NOMO-1 treated with dmso at 0.1 percent for 144 hours (cell line): ENCODE data around the gene SRRM1.
A peak's percentile ranks its signal among the peaks of the same experiment; 100 is the strongest.

Source experiments
- DNase-seq: peaks from one replicate; lab custom pipeline; 2025; ENCODE audit not compliant: unreplicated experiment; lab: John Stamatoyannopoulos, UW

The SRRM1 gene, protein sequence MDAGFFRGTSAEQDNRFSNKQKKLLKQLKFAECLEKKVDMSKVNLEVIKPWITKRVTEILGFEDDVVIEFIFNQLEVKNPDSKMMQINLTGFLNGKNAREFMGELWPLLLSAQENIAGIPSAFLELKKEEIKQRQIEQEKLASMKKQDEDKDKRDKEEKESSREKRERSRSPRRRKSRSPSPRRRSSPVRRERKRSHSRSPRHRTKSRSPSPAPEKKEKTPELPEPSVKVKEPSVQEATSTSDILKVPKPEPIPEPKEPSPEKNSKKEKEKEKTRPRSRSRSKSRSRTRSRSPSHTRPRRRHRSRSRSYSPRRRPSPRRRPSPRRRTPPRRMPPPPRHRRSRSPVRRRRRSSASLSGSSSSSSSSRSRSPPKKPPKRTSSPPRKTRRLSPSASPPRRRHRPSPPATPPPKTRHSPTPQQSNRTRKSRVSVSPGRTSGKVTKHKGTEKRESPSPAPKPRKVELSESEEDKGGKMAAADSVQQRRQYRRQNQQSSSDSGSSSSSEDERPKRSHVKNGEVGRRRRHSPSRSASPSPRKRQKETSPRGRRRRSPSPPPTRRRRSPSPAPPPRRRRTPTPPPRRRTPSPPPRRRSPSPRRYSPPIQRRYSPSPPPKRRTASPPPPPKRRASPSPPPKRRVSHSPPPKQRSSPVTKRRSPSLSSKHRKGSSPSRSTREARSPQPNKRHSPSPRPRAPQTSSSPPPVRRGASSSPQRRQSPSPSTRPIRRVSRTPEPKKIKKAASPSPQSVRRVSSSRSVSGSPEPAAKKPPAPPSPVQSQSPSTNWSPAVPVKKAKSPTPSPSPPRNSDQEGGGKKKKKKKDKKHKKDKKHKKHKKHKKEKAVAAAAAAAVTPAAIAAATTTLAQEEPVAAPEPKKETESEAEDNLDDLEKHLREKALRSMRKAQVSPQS

DNA sequence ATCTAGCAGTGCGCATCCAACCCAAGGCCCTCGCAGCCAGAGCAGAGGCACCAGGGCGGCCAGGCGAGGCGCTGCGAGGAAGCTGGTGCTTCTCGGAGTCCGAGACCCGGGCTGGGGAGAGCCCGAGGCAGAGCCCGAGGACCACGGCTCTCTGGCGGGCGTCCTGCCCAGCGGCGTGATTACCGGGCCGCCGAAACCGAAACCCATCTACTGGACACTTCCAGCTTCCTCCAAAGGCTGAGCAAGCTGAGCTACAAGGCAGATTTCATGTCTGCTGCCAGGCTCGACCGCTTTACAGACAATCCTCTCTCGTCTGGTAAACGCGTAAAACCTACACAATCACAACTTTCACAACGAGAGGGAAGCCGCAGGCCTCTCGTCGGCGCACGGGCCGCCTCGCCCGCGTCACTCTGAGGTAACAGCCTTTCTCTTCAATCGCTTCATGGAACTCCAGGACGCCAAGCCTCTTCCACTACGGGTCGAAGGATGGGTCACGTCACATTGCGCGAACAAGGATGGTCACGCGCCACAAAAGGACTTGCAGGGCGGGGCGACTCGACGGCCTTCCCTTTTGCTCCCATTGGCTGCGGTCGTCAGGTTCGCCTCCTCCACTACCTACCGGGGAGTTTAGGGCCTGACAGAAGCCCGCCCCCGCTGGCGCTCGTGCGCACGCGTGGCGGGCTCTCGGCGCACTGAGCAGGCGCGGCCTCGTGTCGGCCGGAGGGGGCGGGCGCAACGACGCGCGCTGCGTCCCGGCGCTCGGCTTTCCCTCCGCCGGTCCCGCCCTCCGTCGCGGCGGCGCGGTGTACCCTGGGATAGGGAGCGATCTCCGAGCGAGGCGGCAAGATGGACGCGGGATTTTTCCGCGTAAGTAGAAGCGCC is at the start of gene SRRM1:
Gene SRRM1 (plus strand): TSS at position 822 of the 882 bp plus-strand sequence. CDS start 25 bp downstream, at position 847.
- peak; percentile 98 for DNase-seq

GRCh38 chr1:24594328-24594598 is 48.8 kb upstream of the SRRM1 start:
- no peak for DNase-seq

- DNase-seq: no peak
These were observed 46.7 kb upstream of the SRRM1 start for GRCh38 chr1:24596401-24596880.

GRCh38 chr1:24599265-24599664 is 43.8 kb upstream of the SRRM1 start:
- no peak for DNase-seq

DNA sequence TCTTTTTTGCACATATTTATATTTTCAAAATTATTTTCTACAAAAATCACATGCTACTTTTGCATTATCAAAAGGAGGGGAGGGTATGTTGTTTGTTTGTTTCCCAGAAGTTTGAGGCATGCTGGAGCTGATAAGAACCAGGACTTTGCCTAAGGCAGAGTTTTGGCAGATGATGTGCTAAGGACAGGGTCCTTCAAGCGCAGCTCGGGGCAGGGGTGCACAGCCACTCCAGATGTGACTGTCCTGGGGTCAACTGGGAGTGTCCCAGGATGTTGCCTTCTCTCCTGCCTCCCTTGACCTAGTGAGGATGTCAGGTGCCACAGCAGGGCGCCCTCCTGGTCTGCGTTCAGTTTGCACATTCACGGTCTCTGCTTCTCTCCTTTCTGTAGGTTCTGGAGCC is 42.6 kb upstream of the SRRM1 start:
- DNase-seq: no peak

- DNase-seq: no peak
These were observed 37.4 kb upstream of the SRRM1 start for GRCh38 chr1:24605534-24606295.

DNA sequence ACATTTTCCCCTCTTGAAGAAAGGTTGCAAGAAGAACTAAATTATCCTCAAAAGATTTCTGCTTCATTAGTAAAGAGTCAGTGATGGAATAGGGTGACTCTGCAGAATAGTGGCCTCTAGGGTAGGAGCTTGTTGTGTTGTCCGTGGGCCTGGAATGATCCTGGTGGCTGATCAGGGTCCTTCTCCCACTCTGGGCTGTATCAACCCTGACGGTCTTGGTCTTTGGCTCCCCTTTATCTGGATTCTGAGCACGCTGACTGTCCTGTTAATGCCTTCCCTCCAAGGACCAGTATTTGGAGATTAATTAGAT is 36.9 kb upstream of the SRRM1 start:
- no peak for DNase-seq

DNA sequence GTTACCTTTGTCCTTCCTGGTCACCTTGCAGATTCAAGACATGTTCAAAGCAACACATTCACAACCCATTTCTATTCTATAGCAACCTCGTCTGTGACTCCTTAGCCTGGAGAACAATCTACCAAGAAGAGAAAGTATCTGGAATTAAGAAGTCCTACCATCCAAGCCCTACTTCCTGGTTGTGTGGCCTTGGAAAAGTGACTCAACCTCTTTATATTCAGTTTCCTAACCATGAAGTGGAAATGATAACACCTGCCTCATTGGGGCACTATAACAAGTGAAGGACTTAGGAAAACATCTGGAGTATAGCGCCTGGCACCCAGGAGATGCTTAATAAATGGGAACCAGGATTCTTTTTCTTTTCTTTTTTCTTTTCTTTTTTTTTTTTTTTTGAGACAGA is 36.5 kb upstream of the SRRM1 start:
- no peak for DNase-seq

- DNase-seq: no peak
These were observed 33.1 kb upstream of the SRRM1 start for GRCh38 chr1:24609949-24610517.

- DNase-seq: no peak
These were observed 23.7 kb upstream of the SRRM1 start for GRCh38 chr1:24619376-24619775.

- DNase-seq: no peak
These were observed 22.4 kb upstream of the SRRM1 start for GRCh38 chr1:24620678-24621077.

DNA sequence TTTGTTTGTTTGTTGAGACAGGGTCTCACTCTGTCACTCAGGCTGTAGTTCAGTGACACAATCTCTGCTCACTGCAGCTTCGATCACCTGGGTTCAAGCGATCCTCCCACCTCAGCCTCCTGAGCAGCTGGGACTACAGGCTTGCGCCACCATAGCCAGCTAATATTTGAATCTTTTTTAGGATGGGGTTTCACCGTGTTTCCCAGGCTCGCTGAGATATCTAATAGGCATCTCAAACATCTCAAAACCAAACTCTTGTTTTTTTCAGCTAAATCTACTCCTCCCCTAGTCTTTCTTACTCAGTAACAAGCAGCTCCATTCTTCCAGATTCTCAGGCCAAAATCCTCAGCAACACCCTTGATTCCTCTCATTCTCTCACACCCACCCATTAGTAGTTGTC is 22.0 kb upstream of the SRRM1 start:
- no peak for DNase-seq

DNA sequence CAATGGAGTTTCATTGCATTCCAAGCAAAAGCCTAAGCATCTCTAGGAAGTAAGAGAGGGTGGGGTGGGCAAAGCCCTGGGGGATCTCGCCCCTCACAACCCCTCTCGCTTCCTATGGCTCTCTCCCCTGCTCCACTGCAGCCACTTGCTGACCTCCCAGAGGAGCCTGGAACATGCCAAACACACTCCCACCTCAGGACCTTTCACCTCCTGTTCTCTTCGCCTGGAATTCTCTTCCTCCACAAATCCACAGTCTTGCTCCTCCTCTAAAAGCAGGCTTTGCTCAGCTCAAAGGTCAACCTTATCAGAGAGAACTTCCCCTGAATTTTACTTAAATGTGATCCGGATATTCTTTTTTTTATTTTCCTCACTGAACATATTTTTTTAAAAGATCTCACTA is 20.9 kb upstream of the SRRM1 start:
- DNase-seq: no peak

DNA sequence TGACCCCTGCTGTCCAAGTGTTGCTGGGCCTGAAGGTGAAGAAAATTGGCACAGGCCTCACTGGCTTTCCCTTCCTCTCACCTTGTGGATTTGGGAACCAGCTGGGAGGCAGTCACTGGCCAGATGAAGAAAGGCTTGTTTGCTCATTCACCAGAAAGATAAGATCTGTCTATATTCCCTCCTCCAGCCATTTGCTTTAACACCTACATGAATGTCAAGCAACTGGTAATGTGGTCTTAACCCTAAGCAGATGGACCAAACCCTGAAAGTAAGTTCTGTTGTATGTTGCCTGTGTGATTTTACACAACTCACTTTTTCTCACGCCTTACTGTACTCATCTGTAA is 10.3 kb upstream of the SRRM1 start:
- no peak for DNase-seq

GRCh38 chr1:24635195-24635843 is 7.8 kb upstream of the SRRM1 start:
- peak; percentile 26 for DNase-seq

DNA sequence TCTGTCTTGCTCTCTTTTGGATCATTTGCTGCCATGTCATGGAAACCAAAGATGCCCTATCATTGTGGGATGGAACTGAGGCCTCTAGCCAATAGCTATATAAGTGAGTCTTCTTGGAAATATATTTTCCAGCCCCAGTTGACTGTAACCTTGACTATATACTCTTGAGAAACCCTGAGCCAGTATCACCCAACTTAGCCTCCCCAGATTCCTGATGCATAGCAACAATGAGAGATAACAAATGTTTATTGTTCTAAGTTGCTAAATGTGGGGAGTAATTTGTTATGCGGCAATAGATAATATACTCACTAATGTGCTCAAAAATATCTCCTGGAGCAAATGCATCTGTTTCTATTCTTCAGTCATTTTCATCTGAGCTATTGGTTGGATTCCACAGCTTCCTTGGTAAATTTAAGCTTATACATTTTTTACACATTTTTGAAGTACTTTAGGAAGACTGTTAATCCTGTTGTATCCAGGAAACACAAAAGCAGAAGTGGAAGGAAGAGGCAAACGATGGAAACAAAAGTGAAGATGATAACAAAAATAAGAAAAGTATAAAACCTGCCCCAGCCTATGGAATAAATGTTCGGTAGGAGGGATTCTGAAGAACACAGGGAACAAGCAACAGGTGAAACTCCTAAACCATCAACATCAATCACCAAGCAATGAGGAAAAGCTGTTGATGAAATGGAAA is 6.3 kb upstream of the SRRM1 start:
- DNase-seq: no peak

DNA sequence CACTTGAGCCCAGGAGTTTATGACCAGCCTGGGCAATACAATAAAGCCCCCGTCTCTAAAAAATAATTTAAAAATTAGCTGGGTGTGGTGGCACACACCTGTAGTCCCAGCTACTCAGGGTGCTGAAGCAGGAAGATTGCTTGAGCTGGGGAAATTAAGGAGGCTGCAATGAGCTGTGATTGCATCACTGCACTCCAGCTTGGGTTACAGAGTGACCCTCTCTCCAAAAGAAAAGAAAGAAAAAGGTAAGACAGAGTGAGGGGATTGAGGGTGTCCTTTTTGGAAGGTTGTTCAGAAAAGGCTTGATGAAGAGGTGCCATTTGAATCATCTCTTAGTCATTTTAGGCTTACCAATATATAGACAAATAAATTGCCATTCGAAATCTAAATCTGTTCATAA is 4.0 kb upstream of the SRRM1 start:
- DNase-seq: no peak

DNA sequence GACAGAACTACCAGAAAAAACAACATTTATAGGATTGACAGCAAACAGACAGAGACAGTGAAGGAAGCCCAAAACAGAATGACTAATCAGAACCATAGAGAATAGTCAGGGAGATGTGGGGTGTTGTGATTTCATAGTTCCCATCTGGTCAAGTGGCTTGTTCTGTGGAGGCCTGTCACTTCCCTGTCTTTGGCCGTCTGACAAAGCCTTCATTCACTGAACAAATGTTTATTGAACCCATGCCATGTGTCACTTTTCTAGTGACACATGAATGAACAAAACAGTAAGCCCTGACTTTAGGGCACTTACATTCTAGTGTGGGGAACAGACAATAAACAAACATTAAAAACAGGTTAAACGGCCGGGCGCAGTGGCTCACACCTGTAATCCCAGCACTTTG is 3.2 kb upstream of the SRRM1 start:
- DNase-seq: no peak

DNA sequence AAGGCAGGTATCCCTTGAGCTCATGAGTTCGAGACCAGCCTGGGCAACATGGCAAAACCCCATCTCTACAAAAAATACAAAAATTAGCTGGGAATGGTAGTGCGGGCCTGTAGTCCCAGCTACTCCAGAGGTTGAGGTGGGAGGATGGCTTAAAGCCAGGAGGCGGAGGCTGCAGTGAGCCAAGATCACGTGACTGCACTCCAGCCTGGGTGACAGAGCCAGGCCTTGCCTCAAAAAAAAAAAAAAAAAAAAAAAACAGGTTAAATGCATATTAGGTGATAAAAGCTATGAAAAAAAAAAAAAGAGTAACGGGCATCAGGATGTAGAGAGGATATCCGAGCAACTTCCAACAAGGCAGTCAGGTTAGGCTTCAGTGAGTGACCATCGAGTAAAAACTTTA is 2.8 kb upstream of the SRRM1 start:
- DNase-seq: no peak
